RPMI7951 (cell line): Measurements from ENCODE around the gene NADK2. TPM values are rescaled to one million over a fixed set of nuclear protein-coding genes. Genes with fewer than 3 reads are reported as not detected.
"Not testable (repeated sequence)": the region's sequence is repeated elsewhere in the genome, so short reads cannot be mapped to it uniquely, and the experiment has no call there.

ENCODE experiments used
- DNase-seq: peaks from one replicate; pipeline ENCODE4 v3.0.0-alpha.2; 2012; ENCODE audit warnings: low read depth
- total RNA-seq: library from RNA; depleted of rRNA; stranded (reverse); fragments of >200 nt; shearing (Covaris generic); gene quantifications from 2 replicates; pipeline ENCODE4 v1.2.3, GENCODE V29; 2014

Gene NADK2
- total RNA-seq, 1 experiment from 2014 or later: 34.2 TPM

DNA sequence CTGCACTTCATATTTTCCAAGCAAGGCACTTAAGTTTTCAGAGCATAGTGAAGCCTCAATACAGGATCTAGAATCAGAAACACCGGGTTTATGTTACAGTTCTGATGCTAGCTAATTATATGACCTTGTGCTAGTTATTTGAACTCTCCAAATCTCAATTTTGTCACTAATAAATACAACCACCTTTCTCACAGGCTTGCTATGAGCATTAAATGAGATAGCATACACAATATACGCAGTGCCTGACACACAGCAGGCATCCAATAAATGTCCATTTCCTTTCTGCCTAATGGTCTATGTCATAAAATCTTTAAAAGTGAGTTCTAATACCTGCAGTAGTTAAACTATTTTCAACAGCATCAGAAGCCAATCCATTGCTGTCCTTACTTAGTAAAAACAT is 32.9 kb downstream of the NADK2 start:
- no peak for DNase-seq

DNA sequence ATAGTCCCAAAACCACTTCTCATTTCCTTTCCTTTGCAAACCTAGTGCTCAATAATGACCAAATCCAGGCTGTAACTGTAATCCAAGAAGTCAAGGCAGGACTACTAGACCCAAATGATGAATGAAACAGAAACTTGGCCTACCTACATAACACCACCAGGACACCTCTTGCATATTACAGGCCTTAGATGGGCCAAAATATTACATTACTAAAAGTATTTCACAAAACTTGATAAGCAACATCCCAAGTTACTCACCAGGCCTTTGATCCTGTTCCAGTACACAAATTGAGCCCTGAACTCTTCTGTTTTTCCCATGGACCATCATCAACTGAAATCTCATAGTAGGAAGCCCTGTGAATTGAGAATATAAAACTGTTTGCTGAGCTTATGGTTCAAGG is 34.8 kb downstream of the NADK2 start:
- DNase-seq: no peak

DNA sequence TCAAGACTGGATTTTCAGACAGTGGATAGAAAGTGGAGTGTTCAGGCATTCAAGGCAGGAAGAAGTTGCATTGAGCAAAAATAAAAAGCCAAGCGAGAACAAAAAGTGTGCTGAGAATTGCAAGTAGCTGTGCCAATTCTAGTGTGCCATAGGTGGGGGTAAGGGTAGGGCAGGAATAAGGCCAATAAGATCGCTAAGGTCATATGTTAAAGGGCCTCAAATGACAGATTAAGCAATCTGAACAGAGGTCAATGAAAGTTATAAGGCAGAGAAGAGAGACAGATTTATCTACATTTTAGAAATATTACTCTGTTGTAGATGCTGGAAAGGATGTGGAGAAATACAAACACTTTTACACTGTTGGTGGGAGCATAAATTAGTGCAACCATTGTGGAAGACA is 36.4 kb downstream of the NADK2 start:
- no peak for DNase-seq

DNA sequence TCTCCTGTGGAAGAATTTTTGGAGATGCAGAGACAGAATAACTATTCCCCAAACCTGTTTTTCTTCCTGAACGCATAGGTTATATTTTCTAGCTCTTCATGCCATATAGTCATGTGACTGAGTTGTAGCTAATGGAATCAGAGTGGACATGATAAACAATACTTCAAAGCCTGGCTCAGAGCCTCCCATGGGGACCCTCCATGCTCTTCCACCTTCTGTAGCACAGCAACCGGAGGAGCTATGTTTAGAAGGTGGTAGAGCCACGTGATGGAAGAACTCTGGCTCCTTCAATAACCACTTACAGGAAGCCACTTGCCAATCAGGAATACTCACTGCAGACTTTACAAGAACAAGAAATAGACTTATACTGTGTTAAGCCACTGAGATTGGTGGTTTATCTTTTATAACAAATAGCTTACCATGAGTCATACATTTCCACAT is 39.2 kb downstream of the NADK2 start:
- peak; percentile 15 for DNase-seq

DNA sequence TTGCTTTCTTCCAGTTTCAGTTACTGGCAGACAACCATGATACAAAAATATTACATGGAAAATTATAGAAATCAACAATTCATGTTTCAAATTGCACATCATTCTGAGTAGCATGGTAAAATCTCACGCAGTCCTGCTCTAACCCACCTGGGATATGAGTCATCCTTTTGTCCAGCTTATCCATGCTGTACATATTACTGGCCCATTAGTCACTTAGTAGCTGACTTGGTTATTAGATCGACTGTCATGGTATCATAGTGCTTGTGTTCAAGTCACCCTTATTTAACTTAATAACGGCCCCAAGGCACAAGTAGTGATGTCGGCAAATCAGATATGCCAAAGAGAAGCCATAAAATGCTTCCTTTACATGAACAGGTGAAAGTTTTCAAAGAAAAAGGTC is 41.2 kb downstream of the NADK2 start:
- DNase-seq: peak; percentile 61

DNA sequence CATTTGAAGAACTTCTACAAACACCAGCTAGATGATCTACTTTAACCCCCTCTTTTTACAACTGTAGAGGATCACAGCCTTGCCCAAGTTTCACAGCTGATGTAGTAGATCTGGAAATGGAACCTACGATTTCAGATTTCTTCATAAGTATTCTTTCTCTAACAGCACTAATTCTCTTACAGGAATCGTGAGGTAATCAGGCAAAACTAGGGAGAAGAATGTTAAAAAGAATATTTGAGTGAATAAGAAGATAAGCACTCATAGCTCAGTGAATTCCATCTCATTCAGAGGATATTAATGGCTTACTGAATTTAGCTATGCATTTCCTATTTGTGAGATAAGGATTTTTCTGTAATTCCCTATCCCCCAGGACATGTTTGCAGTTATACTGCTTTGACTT is 42.1 kb downstream of the NADK2 start:
- no peak for DNase-seq

DNA sequence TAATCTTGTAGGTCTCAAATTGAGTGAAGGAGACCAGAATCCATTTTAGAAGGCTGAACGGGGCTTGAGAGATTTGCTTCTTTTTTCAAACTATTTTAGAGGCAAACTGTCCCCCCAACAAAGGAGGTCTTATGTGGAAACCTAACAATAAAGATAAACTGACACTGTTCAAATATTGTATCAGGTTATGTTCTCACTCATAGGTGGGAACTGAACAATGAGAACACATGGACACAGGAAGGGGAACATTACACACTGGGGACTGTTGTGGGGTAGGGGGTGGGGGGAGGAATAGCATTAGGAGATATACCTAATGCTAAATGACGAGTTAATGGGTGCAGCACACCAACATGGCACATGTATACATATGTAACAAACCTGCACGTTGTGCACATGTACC is 42.9 kb downstream of the NADK2 start:
- not testable (repeated sequence) for DNase-seq

DNA sequence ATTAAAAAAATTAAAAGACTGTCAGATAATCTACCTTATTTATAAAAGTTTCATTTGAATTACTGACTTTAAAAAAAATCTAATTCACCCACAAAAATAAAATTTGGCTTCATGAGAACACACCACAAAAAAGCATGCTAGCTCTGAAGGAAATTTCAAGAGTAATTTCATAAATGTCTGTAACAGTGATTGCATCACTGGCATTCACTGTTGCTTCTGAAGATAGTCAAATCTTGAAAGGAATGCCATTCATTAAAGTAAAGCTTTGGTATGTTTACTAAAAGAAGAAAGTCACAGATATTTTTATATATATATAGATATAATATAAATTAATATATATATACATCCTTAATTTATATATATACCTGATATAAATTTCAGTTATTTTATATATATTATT is 43.4 kb downstream of the NADK2 start:
- DNase-seq: no peak

DNA sequence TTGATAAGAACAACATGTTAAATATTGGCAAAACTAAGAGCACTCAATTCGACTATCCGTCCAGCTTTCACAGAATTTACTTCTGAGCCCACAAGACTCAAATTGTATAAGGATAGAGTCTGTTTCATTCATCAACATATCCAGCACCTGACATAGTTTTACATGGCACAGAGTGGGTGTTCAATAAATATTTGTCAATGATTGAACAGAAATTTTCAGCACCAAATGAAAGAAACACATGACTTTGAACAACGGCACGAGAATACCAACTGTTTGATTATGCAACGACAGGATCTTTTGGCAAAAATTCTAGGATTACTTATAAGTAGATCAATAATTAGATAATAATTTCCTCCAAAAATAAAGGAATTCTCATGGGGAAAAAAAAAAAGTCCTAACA is 48.0 kb downstream of the NADK2 start:
- DNase-seq: no peak

DNA sequence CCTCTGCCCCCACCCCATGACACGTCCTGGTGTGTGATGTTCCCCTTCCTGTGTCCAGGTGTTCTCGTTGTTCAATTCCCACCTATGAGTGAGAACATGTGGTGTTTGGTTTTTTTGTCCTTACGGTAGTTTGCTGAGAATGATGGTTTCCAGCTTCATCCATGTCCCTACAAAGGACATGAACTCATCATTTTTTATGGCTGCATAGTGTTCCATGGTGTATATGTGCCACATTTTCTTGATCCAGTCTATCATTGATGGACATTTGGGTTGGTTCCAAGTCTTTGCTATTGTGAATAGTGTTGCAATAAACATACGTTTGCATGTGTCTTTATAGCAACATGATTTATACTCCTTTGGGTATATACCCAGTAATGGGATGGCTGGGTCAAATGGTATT is 57.3 kb downstream of the NADK2 start:
- DNase-seq: not testable (repeated sequence)

DNA sequence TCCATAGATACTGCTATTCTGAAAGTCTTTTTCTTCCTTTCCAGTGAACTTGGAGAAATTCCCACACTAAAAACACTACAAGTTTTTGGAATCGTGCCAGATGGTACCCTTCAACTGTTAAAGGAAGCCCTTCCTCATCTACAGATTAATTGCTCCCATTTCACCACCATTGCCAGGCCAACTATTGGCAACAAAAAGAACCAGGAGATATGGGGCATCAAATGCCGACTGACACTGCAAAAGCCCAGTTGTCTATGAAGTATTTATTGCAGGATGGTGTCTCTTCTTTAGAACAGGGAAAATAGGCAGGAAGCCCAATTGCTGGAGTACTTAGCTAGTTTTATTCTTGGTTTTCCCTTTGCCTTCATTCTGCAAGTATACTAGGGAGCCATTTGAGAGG is 60.0 kb downstream of the NADK2 start:
- no peak for DNase-seq

DNA sequence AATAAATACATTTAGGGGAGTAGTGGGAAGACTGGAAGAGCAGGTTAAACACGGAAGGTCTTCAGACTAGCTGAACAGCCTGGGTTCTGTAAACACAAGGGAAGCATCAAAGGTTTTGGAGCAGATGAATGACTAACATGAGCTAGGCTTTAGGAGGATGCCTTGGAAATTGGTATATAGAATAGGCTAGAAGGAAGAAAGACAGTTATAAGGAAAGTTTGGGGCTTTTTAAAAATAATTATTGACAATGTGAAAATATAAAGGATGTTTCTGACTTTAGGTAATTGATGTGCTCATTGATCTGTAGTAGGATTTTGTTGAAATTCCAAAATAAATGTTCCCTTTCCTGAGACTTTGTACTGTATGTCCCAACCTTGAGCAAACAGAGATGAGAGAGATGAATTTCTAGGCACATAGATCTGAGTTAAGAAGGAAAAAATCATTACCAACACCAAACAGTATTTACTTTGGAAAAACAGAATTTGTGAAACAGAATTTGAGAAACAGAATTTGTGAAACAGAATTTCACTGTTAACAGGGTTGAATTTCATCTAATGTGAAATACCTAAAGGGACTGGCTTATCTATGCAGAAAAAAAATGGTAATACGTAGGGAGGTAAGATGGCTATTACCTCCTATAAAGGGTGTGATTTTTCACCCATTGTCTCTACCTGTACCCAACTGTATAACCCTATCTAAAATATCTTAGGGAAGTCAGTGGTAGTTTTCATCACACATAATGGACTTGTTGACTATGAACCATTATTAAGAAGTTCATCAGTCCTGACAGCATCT is 61.0 kb downstream of the NADK2 start:
- no peak for DNase-seq

DNA sequence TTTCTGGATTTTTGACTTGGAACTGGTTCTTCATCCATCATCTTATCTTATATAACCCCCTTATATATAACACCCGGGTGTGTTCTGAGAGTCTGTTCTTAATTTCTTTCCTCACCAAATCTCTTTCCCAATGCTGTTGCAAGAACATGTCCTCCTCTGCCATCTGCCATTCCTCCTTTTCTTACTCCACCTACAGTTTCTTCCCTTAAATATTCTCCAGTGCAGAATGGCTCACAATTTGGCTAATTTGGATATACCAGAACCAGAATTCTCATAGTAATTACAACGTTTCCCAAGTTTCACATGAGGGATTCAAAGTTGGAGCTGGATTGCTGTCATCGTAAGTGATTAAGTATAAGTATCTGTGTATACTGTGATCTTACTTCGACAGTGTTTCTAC is 61.8 kb downstream of the NADK2 start:
- no peak for DNase-seq

DNA sequence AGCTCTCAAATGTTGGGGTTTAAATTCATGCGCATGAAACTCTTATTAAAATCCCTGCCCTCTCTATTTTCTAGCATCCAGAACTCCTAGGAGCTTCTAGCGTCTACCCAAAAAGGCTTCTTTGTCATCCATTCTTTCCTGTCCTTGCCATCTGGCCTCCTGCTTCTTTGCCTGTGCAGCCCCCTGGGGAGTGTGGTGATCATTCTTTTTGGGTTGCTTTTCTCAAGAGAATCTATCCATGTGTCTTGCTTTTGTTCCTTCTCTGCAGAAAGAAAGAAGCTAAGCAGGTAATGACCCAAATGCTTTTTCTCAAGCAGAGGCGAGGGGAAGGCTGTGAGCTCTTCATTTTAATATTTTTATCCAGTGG is 63.2 kb downstream of the NADK2 start:
- no peak for DNase-seq

DNA sequence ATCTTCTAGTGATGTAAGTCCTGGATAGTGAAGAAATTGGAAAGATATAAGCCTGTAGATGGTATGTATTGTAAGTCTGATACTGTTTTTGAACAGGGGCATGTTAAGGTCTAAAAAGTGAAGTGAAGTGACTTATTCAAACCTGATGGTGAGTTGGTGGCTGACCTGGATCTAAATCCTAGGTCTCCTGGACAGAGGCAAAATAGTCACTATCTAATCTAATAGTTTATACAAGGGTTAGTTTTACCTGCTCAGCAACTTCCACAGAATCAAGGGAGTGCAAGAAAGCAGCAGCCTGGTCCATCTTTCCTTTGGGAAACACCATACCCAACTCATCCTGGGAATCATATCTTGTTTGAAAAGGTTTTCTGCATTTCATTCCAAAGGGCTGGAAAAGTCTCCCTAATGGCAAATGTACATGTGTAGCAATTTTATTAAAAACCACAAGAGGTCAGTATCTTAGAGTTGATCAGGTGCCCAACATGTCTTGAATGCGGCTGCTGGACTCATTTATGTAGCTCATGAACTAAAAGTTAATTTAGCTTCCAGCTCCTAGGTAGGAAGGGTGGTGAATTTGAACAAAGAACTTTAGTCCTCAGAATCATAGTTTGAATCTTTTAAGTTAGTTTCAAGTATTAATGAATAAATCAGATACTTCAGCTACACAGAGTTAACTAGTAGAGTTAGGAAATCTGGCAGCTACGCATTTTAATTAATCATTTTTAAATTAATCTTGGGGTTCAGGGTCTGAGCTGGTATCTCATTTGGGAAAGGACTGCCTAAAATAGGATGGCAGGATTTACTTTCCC is 63.8 kb downstream of the NADK2 start:
- peak; percentile 46 for DNase-seq

DNA sequence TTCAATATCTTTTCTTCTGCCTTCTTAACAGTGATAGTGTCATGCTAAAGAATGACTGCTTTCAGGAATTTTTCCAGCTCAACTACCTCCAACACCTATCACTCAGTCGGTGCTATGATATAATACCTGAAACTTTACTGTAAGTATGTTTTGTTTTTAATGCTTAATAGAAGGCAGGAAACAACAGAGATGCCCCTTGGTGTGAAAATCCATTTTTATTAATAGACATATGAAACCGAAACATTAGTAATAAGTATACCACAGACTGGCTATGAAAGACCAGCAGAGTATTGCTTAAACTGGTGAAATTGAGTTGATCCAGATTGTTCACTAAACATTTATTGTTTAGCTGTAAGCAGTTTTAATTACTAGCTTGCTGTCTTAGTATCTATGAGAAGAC is 64.6 kb downstream of the NADK2 start:
- no peak for DNase-seq

DNA sequence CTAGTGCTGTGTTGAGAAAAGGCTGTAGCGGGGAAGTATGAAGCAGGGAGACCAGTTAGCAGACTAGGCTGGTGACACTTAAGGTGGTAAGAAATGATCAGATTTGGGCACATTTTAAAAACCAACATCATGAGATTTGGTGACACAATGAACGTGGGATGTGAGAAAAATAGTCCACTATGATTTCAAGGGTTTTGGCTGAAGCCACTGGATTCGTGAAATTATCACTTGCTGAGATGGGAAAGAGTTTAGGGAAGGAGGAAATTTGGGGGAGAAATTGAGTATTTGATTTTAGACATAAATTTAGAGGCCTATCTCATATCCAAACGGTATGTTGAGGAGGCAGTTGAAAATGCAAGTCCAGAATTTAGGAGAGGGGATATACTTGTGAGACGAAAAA is 66.7 kb downstream of the NADK2 start:
- no peak for DNase-seq

DNA sequence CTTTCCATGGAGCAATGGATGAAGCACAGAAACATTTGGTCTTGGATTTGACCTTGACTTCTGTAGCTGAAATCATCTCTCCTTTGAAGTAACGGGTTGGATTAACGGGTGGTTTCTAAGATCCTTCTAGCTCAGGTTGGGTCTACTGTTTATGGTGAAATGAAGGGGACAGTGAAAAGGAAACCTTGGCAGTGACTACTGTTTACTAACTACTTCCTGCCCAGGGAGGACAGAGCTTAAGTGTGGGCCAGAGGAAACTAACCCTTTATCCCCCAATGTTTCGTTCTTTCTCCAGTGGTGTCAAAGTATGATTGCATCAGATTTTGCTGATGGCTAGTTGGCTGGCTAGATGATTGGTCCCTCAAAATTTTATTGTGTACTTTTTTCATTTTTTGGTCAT is 67.6 kb downstream of the NADK2 start:
- DNase-seq: no peak

DNA sequence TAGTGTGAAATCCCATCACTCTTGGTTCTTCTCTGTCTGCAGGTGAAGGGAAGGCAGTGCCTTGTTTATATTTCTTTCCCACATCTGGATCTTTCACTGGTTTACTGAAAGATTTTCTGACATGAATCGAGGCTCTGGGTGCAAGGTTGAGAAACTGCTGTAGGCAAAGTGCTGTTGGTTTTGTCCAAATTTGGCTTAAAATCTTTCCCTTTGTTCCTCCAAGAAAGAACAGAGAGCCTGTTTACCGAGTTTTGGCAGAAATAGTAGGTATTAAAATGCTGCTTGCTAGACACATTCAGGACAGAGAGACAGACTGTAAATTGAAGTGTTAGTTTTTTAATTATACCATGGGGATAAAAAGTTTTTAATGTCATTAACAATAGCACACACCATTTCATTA is 68.3 kb downstream of the NADK2 start:
- DNase-seq: no peak

DNA sequence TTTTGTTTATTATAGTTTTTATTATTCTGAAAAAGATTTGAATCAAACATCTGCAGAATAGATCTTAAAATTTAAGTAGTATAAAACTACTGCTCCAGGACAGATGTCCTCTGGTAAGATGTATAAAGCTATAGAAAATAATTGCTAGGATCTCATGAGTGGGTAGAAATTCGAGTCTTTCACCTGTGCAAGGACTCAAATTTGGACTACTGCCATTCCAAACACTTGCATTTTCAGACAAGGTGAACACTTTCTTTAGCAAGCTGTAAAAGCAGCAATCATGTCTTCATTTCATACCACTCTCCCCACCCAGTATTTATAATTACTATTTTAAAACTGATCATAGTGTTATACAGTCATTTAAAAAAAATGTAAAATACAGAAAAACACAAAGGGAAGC is 69.1 kb downstream of the NADK2 start:
- DNase-seq: no peak

DNA sequence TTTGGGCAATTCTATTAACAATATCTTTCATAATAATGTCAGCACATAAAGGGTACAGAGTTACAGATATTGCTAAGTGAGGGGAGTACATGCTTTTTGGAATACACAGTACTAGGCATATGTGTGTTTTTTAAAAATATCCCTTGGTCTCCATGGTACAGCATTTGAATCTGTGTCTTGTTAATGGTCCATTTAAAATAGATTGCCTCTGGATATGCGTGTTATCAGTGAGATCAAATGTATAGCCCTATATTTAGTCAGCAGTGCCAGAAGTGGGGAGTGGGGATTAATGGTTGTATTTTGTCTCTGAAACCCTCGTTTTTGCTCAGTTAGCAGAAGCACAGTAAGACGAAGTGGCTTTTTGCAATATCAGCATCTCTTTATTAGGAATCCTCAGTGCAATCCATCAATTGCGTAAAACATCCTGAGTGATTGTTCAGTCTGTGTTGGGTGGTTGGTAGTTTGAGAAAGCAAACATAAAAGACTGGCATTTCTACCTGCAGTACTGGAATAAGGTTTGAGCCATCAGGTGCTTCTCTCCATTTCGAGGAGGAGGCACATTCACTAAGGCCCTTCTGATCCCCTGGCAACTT is 70.8 kb downstream of the NADK2 start:
- no peak for DNase-seq

DNA sequence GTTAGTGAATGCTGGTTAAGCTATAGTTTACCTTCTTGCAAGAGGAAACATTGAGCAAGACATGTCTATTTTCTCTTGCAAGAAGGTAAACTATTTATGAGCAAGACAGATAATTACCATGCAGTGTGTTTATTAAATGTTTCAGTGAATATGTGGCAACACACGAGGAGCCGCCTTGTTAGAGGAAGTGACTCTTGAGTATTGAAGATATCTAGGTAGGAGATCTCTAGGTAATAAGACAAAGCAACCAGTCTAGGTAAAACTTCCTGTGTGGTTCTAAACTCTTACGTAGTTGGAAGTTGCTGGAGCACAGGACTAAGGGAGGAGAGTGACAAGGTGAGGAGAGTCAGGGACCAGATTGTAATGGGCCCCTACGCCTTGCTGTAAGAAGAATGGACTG is 73.0 kb downstream of the NADK2 start:
- no peak for DNase-seq

DNA sequence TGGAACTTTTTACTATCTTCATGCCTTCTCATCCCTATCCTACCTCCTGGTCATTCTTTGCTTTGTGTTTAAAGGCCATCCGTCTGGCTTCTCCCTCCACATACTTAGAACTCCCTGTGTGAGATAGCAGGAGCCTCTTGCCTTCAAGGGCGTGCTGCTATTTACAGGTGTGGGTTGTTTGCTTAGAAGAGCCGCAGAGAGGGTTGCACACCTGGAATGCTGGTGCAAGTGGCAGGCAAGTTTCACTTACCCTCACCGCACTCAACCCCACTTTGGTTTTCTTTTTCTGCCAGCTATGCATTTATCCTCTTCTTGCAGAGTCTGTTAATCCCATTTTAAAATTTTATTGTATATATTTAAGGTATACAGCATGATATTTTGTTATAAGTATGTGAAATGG is 77.3 kb downstream of the NADK2 start:
- DNase-seq: no peak
